Posterior cingulate gyrus (tissue), 11 donors: ENCODE measurements around the gene LEP.
"Not testable (repeated sequence)": the region's sequence is repeated elsewhere in the genome, so short reads cannot be mapped to it uniquely, and the experiment has no call there.

Experiments
- DNase-seq, 10 donors: peaks; one replicate each; pipeline versions ENCODE4 v3.0.0 to v3.0.0-alpha.2; 2020 to 2021; ENCODE audit warnings: mixed read lengths in 3 of 10
- intact Hi-C: fragments of 100-400 bp; cut with DNase I; formaldehyde crosslinking; loops from one replicate; pipeline ENCODE4 v1.15.1; 2023

LEP gene

DNA sequence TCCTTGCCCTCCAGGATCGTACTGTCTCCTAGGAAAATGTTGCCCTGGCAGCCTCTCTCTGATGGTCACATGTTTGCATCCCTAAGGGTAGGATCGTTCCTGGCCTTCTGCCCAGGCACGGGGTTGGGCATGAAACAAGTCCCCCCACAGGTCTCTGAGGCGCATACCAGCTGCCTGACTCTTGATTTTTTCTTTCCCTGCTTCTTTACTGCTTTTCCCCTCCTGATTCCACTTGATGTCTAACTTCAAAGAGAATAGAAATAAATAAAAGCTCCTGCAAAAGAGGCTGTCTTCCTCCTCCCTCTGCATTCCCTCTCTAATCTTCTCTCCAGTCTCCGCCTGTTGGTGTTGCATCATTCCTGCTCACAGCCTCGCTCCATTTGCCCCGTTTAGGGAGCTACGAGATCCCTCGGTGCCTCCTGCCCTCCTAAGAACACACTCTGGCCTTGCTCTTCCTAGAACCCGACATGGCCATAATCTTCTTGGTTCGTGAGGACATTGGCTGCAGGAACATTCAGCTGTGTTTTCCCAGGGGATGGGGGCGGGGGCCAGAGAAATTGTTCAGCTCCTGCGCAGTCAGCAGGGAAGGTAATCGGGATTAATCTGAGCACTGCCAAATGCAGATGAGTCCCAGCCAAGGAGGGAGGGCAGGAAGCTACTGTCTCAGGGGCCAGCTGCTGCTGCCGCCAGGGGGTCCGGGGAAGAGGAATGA is 26.0 kb downstream of the LEP start:
- intact Hi-C loops = no loop called here
- peak in 8 of 10 donors; percentile 19 to 90 (median 50) for DNase-seq

DNA sequence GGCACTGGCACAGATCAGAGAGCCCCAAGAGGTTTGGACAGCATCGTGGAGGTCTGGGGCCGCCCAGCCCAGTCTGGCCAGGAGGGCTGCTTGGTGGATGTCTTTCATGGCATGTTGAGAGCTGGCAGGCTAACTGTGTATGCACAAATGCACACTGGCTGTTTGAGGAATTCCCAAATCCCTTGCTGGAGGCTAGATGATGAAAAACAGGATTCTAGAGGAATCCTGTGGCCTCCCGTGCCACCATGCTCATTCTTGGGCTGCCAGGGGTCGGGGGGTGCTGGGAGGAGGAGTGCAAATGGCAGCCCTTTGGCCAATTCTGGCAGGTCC is 26.5 kb downstream of the LEP start:
- intact Hi-C loops = no loop called here

DNA sequence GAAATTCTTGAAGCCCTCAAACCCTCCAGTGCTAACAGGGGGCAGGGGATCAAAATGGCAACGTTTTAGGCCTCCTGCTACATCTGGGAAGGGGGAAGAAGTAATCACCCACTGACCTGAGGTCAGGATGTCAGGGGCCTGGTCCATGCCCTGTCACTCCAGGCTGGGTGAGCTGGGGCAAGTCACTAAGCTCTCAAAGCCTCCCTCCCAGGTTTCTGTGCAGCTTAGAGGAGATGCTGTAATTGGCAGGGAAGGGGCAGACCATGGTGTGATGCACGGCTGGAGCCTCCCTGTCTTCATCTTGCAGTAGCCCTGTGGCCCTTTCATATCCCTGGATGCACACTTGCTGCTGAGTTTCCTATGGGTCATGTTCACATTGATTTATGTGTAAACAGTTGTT is 27.2 kb downstream of the LEP start:
- intact Hi-C loops = no loop called here
- no peak for DNase-seq

More for the DNA sequence above, 26.5 kb downstream of the LEP start:
- DNase-seq = no peak

DNA sequence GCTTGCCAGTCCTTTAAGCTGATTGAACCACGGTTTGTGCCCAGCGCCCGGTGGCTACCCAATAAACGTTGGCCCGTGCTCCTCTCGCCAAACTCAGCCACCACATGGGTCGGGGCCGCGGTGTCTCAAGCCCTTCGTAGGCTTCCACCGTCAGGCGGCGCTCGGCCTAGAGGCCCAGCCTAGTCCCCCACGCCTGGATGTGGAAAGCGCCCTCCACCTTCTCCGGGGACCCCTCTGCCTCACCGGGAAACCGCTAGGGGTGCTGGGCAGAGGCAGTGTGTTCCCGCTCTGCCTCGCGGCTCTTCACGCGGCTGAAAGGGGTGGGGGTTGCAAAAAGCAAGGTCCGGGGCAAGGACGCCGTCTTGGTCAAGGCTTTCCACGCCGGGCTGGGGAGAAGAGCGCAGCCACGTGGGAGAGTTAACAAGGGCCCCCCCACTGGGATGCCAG is 29.8 kb downstream of the LEP start:
- intact Hi-C loops = no loop called here
- DNase-seq = peak in 3 of 10 donors; percentile 22 to 86 (median 73)

DNA sequence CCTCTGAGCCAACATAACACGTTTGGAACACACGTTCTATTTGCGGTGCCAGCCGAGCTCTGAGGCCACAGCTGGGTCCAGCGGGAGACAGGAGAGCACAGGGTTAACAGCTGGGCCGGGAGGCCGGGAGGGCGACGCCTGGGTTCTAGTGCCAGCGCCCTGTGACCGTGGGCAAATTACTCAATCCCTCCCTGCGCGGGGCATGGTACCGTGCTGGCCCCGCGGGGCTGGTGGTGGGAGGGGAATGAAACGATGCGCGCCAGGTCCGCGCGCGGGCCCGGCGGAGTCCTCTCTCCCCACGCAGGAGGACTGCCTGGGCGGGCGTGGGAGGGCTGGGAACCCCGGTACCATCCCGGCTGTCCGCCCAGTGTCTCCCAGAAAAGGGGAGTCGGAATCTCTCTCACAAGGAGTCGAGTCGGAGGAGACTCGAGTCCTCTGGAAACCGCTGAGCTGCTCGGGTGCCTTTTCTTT is 30.4 kb downstream of the LEP start:
- intact Hi-C loops = no loop called here

DNA sequence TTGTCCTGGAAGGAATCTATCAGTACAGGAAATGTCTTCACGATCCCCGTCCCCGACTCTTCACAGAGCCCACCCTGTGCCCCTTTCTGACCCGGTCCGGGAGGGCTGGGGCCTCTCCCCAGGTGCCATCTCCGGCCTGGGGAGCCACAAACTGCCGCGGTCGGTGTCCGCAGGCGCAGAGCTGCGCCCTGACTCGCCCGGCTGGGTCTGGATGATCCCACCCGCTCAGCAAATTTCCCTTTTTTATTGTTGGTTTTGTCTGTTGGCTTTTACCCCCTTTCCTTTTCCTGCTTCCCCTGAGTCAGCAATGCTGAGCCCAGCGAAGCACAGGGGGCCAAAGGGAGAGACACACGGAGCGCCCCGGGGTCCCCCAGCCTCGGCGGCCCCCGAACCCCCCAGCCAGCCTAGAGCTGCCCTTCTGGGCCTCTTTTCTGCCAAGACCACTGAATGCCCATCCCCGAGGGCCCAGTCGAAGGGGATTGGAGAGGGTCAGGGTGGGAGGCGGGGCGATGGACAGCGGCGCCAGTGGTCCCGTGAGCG is 30.9 kb downstream of the LEP start:
- intact Hi-C loops = no loop called here
- no peak for DNase-seq

More for the DNA sequence above, 30.4 kb downstream of the LEP start:
- peak in 4 of 10 donors; percentile 15 to 75 (median 16) for DNase-seq

DNA sequence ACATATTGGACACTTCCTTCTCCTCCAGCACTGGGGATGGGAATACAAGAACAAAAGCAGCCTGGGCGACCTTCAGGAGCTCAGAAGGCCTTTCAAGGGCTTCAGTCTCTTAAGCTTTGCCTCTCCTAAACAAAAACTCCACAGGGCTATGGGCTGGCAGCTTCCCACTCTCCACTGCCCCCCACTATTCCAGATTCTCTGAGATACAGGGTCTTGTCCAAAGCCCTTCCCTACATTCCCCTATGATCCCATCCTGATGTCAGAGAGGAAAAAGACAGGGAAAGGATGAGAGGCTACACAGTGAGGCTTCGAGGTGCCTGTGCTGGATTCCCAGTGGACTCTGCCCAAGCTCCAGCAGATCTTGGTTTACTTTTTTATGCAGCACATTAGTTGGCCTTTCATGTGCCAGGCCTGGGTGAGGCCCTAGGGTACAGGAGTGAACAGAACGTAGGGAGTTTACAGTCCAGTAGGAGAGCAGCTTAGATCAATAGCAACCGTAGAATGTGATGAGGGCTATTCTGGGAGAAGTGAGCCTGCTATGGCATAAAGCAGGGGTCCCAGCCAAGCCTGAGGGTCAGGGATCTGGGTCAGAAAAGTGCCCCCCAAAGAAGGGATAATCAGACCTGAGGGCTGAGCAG is 33.3 kb downstream of the LEP start:
- no peak for DNase-seq
- intact Hi-C loops = no loop called here

DNA sequence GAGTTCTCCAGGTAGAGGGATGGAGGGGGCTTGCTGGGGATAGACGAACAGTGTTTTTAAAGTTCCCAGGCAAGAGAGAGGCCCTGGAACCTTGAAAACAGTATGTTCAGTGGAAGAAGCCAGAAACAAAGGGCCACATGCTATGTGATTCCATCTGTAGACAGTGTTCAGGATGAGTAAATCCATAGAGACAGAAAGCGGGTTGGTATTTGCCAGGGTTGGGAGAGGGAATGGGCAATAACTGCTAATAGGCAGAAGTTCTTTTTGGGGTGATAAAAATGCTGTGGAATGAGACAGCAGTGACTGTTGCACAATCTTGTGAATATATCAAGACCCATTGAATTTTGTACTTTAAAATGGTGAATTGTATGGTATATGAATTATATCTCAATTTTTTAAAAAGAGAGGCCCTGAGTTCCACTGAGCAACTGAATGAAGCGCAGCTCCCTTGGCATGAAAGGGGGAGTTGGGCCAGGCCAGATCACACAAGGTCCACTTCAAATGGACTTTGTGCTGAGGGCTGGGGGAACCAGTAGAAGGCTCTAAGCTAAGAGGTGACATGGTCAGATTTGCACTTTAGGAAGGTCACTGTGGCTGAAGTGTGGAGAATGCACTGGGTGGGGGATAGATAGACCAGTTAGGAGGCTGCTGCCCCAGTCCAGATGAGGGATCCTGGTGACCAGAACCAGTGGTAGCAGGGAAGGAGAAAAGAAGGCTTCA is 34.0 kb downstream of the LEP start:
- no peak for DNase-seq
- intact Hi-C loops = no loop called here

DNA sequence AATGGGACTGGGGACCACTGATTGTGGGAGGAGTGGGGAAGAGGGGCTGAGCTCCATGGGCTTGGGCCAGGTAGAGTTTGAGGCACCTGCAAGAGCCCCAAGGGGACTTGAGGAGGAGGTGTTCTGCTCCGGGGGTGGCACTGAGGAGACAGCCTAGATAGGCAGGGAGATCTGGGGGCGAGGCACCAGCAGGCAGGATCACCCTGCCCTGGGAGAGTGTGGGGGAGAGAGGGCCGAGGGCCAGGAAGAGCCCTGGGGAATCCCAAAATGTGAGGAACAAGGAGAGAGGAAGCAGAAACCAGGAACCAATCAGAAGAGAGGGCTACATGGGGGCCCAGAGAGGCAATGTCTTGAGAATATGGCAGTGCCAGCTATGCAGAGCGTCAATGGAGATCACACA is 34.6 kb downstream of the LEP start:
- DNase-seq = no peak
- intact Hi-C loops = no loop called here

DNA sequence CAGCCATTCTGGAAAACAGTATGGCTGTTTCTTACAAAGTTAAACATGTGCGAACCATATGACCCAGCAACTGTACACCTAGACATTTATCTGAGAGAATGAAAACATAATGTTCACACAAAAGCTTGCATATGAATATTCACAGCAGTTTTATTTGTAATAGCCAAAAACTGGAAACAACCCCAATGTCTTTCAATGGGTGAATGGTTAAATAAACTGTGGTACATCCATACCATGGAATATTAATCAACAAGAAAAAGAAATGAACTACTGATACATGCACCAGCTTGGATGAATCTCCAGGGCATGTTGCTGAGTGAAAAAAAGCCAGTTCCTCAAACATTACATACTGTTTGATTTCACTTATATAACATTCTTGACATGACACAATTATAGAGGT is 37.3 kb downstream of the LEP start:
- DNase-seq = no peak
- intact Hi-C loops = no loop called here

DNA sequence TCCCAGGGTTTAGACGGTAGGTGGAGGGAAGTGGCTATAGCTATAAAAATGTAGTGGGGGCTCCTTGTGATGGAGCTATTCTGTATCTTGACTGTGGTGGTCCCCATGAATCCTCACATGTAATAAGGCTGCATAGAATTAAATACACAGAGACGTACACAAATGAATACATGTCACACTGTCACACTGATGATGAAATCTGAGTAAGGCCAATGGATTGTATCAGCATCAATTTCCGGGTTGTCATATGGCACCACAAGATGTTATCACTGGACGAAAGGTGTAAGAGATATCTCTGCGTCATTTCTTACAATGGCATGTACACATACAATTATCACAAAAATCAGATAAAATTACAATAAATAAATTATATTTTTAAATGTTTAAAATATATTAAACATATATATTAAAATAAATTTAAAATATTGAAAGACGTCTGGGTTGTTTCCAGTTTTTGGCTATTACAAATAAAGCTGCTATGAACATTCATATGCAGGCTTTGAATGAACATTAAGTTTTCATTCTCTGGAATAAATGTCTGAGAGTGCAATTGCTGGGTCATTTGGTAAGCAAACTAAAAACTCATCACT is 38.1 kb downstream of the LEP start:
- DNase-seq = no peak
- intact Hi-C loops = no loop called here

DNA sequence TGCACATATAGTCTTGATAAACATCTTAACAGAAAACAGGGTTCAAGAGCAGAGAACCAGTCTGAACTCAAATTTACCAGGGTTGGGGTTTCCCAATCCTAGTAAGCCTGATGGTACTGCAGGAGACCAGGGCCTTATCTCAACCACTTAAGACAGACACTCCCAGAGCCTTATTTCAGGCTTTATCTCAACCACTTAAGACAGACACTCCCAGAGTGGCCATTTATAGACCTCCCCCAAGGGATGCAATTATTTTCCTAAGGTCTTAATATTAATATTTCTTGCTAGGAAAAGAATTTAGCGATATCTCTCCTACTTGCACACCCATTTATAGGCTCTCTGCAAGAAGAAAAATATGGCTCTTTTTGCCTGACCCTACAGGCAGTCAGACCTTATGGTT is 39.4 kb downstream of the LEP start:
- intact Hi-C loops, DNase-seq: not testable (repeated sequence)

DNA sequence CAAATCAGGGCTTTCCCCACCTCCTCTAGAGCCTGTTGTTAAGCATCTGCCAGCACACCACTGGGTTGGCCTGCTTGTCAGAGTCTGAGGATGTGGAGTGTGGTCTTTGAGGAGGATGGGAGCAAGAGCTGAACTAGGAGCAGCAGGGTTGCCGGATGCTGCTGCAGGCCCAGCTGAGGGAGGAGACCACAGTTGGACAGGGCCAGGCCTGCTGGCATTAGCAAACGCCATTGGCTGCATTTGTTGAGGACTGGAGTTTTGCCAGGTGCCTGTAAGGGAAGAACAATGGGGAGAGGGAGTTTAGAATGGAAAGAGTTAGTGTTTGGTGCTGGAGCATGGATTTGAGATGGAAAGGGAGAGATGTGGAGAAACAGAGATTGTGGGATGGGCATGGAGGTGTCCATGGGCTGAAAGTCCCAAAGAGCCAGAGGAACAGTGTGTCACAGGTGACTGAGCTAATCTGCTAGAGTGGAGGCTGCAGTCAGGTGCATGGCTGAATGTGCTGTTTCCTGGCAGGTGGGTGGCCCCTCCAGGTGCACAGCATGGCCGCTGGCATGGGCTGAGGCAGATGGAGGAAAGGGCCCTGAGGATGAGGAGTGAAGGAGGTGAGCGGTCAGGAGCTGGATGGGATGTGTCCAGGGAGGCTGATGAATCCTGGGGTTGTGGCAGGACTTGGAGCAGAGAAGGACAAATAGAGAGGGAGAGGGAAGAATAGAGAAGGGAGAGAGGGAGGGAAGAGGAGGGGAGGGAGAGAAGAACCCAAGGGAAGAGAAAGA is 40.7 kb downstream of the LEP start:
- DNase-seq = peak in 1 of 10 donors; percentile 70
- intact Hi-C loops = no loop called here

DNA sequence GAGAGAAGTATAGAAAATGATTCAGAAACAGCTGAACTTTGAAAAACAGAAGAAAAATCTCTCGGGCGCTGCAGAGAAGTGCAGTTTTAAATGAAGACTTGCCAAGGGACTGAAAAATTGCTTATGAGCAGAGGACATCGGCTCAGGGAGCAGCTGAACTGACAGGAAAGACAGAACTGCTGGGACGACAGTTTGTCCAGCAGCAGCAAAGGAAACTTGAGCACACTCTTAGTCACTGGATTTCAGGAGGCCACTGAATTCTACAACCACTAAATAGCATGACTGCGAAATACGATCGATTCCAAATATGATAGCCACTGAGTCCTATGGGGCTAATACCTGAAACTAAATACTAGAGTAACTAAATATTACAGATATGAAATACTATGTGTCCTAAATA is 43.0 kb downstream of the LEP start:
- DNase-seq = no peak
- intact Hi-C loops = no loop called here

DNA sequence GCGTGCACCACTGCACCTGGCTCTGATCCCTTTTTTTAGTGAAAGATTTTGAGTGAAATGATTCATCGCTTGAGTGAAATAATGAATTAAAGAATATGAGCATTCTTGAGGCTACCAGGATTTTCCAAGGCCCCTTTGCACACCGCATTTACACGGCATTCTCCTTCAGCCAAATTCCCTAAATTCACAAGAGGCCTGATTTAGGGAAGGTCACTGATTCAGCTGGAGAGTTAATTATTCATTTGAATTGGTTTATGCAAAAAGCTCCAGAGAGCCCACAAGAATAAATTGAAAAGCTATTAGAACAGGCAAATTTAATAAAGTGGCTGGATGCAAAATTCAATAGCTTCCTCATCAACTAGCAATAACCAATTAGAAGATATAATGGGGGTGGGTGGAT is 46.5 kb downstream of the LEP start:
- no peak for DNase-seq
- intact Hi-C loops = no loop called here

DNA sequence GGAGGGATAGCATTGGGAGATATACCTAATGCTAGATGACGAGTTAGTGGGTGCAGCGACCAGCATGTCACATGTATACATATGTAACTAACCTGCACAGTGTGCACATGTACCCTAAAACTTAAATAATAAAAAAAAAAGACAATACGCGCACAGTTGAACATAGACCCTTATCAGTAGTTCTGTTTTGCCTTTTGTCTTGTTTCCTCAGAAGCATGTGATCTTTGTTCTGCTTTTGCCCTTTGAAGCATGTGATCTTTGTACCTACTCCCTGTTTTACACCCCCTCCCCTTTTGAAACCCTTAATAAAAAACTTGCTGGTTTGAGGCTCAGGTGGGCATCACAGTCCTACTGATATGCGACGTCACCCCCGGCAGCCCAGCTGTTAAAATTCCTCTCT is 56.9 kb downstream of the LEP start:
- intact Hi-C loops, DNase-seq: not testable (repeated sequence)

DNA sequence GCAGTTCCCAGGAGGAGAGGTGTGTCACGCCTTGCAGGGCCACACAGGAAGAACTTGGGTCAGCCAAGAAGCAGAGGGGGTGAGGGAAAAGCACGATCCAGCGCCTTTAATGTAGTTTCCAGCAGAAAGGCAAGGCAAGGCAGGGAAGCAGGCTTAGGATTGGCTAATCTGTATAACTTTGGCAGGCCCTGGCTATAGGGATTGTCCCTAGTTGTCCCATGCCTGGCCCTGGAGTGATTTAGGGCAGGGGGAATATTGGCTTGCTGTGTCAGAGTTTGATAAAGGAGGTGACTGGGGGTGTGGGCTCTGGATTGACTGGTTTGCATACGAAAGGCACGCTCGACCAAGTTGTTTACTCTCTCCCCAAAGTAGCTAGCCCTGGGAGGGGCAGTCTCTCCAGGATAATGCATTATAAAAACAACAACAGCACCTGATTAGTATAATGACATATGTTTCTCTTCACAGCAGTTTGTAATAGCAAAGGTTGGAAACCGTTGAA is 58.1 kb downstream of the LEP start:
- intact Hi-C loops = no loop called here
- DNase-seq = no peak

DNA sequence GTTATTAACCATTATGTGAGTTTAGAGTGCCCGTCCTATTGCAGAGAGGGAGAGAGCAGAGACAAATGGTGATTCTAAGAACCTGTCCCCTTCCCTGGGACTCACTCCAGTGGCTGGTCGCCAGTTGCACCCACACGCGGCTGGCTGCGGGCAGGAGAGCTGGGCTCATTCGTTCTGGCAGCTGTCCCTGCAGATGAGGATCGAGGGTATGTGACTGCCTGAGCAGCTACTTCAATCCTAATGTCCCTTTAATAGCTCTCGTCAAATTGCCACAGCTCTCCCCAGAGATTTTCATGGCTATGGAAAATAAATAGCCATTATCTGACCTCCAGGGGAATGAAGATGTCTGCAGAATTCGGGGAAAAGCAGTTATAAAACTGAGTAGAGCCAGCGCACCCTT is 61.1 kb downstream of the LEP start:
- peak in 7 of 10 donors; percentile 19 to 92 (median 48) for DNase-seq
- intact Hi-C loops = no loop called here

DNA sequence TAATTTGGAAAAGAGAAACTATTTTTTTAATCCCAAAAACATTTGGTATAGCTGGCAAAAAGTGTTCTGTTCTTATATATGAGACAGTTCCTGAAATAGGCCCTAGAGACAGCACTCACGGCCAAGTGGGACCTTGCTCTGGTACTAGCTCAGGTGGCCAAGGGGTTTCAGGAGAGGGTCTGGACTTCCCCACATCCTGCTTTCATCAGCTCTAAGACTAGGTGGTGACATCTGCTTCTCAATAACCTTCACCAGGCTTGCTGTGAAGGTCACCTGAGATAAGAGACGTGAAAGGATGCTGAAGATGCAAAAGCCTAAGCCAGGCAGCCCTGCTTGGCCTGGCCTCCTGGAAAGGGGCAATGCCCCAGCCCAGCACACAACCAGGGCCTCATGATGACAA is 62.1 kb downstream of the LEP start:
- intact Hi-C loops = no loop called here
- DNase-seq = no peak

DNA sequence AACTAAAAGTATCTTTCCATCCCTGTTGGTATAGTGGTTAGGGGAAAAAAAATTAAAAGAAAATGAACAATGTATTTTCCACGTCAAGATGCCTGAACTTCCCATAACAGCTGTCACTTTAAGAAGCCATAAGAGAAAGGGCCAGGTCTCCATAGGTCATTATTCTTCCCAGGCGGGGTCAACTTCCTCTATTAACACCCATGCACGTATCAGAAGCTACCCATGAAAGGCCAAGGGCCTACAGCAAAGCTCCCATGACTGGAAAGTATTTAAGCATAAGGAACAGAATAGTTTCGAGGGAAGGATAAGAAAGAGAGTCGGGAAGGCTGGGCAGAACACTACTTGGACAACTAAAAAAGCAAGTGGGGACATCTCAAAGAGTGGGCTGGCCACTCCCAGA is 62.6 kb downstream of the LEP start:
- DNase-seq = no peak
- intact Hi-C loops = no loop called here
